IPS DF 4.7 (cell line): ENCODE results near the gene GPR101.
"Not testable (repeated sequence)": the region's sequence is repeated elsewhere in the genome, so short reads cannot be mapped to it uniquely, and the experiment has no call there.

Source experiments
- DNase-seq: peaks from one replicate; pipeline ENCODE4 v3.0.0-alpha.2; 2013; ENCODE audit warnings: low spot score; ENCODE audit errors: extremely low read depth

Gene GPR101

GRCh38 chrX:137028699-137029098 lies 5.1 kb downstream of the GPR101 start:
- DNase-seq, result no peak

DNA sequence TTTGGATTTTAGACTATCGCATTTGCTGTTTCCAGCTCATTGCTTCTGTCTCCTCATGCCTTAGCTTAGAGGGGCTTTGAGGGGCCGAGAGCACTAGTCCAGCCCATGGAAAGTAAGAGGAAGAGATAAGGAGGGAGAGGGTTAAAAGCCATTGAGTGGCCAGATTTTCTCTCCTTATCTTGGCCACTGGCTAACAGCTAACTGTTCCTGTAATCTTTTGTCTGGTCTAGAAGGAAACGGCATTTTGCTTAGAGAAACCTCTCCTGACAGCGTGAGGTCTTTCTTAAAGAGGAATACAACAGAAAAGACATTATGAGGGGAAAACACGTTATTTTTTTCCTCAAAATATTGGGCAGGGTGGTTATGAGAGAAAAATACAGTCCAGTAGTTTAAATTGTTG lies 7.9 kb downstream of the GPR101 start:
- DNase-seq, result no peak

- DNase-seq, result not testable (repeated sequence)
Observed at GRCh38 chrX:137000236-137000635, 33.6 kb downstream of the GPR101 start.

- no peak for DNase-seq
Observed at GRCh38 chrX:136999024-136999423, 34.8 kb downstream of the GPR101 start.
